ENCODE results near the gene ITGA2. TPM values are rescaled to one million over a fixed set of nuclear protein-coding genes. Genes with fewer than 3 reads are reported as not detected.

Gene ITGA2
- total and polyA plus RNA-seq, 9 of the 15 experiments (the other 6 are each of a cell fraction or from before 2014, with no cell fraction given), result 0.01 to 0.09 (median 0.03) TPM; not detected in 5

DNA sequence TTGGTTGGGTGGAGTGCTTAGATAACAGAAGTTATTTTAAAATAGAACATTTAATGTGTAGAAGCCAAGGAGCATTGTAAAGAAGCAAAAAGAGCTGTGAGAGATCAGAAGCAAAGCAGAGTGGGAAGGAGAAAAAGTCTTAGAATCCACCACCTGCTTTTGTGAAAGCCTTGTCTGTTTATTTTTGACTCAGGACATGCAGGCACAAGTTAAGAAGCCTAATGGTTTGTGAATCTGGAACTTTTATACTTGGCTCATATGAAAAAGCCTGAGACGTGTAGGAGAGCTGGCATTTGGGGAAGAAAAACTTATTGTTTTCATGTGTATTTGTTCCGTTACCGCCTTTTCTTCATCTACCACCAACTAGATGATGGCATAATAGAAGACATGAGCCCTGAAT lies 38.5 kb upstream of the ITGA2 start:
- no peaks in the 10 kb centered on the region for H3K9me3 ChIP-seq (replicated peaks; ENCODE audit: control insufficient read depth, insufficient read depth, low read depth, low read length)
- no peaks in the 10 kb centered on the region for H3K36me3 ChIP-seq (ENCODE audit: control insufficient read depth, insufficient read depth, low read length)
- H3K27me3 ChIP-seq (ENCODE audit: control insufficient read depth in 2 of 2, insufficient read depth in 2 of 2, low read length in 2 of 2), result no peaks in the 10 kb centered on the region; a peak in 1 of 5 replicates
- no peak overlapping the region for H3K4me2 ChIP-seq (ENCODE audit: insufficient read depth, low read length)
- no peak overlapping the region for H2AFZ ChIP-seq (ENCODE audit: low read depth, low read length)
- no peaks in the 10 kb centered on the region for H3K9me1 ChIP-seq (ENCODE audit: control insufficient read depth, insufficient read depth, low read length)
- no peak for ATAC-seq
- no peak for DNase-seq (ENCODE audit: extremely low read depth in 1 of 4, low spot score in 3 of 4)
- H4K20me1 ChIP-seq (replicated peaks; ENCODE audit: control insufficient read depth, insufficient read depth, low read length), result no peaks in the 10 kb centered on the region
- intact Hi-C loops (cut with micrococcal nuclease), result no loop called here
- POLR2A ChIA-PET, result no interaction called here
- H3K79me2 ChIP-seq (ENCODE audit: control insufficient read depth, insufficient read depth, low read length), result no peaks in the 10 kb centered on the region
- FAIRE-seq, result no peak
- H3K4me3 ChIP-seq, result no peak overlapping the region
- H3K9ac ChIP-seq (ENCODE audit: insufficient read depth in 1 of 2, low read depth in 2 of 2, low read length in 2 of 2), result no peak overlapping the region
- no peak overlapping the region for H3K27ac ChIP-seq (ENCODE audit: extremely low read depth, low read depth, low read length)
- BruUV-seq (replicated peaks), result no TSS peak
- no peaks in the 10 kb centered on the region for H3K4me1 ChIP-seq (replicated peaks in 1 of 2; ENCODE audit: control insufficient read depth in 2 of 2, insufficient read depth in 2 of 2, low read length in 2 of 2)
- in situ Hi-C loops (cut with MboI), result no loop called here
- WGBS (ENCODE audit: insufficient coverage, low coverage, missing lambda C conversion rate), result 0% methylated on average over 3 of the region's 3 CpGs
- CTCF ChIA-PET (ENCODE audit: low intra/inter-chr PET ratio), result no interaction called here
- TF ChIP-seq ZNF780A (CRISPR knock-in tag; IDR thresholded peaks at IDR 0.05) (no peak), NCOA6 (IDR thresholded peaks at IDR 0.05) (no peak), MBD2 (IDR thresholded peaks at IDR 0.05; ENCODE audit: borderline replicate concordance, low read depth) (no peak), POLR3A (IDR thresholded peaks at IDR 0.05; ENCODE audit: borderline replicate concordance, extremely low read depth, insufficient read depth, insufficient read length) (no peak), PTTG1 (tag; IDR thresholded peaks at IDR 0.05; ENCODE audit: low read depth) (no peak), HDAC8 (tag; IDR thresholded peaks at IDR 0.05) (no peak), SMAD4 (CRISPR knock-in tag; conservative IDR thresholded peaks at IDR 0.05) (no peak)
- TF ChIP-seq, protein P1, sequence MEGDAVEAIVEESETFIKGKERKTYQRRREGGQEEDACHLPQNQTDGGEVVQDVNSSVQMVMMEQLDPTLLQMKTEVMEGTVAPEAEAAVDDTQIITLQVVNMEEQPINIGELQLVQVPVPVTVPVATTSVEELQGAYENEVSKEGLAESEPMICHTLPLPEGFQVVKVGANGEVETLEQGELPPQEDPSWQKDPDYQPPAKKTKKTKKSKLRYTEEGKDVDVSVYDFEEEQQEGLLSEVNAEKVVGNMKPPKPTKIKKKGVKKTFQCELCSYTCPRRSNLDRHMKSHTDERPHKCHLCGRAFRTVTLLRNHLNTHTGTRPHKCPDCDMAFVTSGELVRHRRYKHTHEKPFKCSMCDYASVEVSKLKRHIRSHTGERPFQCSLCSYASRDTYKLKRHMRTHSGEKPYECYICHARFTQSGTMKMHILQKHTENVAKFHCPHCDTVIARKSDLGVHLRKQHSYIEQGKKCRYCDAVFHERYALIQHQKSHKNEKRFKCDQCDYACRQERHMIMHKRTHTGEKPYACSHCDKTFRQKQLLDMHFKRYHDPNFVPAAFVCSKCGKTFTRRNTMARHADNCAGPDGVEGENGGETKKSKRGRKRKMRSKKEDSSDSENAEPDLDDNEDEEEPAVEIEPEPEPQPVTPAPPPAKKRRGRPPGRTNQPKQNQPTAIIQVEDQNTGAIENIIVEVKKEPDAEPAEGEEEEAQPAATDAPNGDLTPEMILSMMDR (IDR thresholded peaks at IDR 0.05 in 2 of 3, conservative IDR thresholded peaks at IDR 0.05 in 1 of 3; ENCODE audit: insufficient read depth in 2 of 3, low read depth in 1 of 3, low read length in 3 of 3), result no peak
- TF ChIP-seq, protein P2, sequence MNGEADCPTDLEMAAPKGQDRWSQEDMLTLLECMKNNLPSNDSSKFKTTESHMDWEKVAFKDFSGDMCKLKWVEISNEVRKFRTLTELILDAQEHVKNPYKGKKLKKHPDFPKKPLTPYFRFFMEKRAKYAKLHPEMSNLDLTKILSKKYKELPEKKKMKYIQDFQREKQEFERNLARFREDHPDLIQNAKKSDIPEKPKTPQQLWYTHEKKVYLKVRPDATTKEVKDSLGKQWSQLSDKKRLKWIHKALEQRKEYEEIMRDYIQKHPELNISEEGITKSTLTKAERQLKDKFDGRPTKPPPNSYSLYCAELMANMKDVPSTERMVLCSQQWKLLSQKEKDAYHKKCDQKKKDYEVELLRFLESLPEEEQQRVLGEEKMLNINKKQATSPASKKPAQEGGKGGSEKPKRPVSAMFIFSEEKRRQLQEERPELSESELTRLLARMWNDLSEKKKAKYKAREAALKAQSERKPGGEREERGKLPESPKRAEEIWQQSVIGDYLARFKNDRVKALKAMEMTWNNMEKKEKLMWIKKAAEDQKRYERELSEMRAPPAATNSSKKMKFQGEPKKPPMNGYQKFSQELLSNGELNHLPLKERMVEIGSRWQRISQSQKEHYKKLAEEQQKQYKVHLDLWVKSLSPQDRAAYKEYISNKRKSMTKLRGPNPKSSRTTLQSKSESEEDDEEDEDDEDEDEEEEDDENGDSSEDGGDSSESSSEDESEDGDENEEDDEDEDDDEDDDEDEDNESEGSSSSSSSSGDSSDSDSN (IDR thresholded peaks at IDR 0.05; ENCODE audit: borderline replicate concordance in 1 of 2, low read depth in 2 of 2, low read length in 2 of 2), result no peak
- TF ChIP-seq, protein P3, sequence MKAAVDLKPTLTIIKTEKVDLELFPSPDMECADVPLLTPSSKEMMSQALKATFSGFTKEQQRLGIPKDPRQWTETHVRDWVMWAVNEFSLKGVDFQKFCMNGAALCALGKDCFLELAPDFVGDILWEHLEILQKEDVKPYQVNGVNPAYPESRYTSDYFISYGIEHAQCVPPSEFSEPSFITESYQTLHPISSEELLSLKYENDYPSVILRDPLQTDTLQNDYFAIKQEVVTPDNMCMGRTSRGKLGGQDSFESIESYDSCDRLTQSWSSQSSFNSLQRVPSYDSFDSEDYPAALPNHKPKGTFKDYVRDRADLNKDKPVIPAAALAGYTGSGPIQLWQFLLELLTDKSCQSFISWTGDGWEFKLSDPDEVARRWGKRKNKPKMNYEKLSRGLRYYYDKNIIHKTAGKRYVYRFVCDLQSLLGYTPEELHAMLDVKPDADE (conservative IDR thresholded peaks at IDR 0.05; ENCODE audit: control insufficient read depth, low read depth, low read length), result no peak
- TF ChIP-seq, protein P4, sequence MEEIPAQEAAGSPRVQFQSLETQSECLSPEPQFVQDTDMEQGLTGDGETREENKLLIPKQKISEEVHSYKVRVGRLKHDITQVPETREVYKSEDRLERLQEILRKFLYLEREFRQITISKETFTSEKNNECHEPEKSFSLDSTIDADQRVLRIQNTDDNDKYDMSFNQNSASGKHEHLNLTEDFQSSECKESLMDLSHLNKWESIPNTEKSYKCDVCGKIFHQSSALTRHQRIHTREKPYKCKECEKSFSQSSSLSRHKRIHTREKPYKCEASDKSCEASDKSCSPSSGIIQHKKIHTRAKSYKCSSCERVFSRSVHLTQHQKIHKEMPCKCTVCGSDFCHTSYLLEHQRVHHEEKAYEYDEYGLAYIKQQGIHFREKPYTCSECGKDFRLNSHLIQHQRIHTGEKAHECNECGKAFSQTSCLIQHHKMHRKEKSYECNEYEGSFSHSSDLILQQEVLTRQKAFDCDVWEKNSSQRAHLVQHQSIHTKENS (CRISPR knock-in tag; IDR thresholded peaks at IDR 0.05), result no peak
- TF ChIP-seq, protein P5, sequence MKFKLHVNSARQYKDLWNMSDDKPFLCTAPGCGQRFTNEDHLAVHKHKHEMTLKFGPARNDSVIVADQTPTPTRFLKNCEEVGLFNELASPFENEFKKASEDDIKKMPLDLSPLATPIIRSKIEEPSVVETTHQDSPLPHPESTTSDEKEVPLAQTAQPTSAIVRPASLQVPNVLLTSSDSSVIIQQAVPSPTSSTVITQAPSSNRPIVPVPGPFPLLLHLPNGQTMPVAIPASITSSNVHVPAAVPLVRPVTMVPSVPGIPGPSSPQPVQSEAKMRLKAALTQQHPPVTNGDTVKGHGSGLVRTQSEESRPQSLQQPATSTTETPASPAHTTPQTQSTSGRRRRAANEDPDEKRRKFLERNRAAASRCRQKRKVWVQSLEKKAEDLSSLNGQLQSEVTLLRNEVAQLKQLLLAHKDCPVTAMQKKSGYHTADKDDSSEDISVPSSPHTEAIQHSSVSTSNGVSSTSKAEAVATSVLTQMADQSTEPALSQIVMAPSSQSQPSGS (CRISPR knock-in tag; IDR thresholded peaks at IDR 0.05), result no peak

Measured in K562 (cell line).